GM12892 (cell line): Measurements from ENCODE around the gene NSUN7.

Source experiments
- POLR2A ChIP-seq: IDR thresholded peaks from 2 replicates; pipeline ENCODE4 v1.6.1; 2011; ENCODE audit warnings: low read depth, low read length, control low read depth
- POLR2AphosphoS5 ChIP-seq: IDR thresholded peaks from 2 replicates; pipeline ENCODE4 v1.6.1; 2011; ENCODE audit warnings: low read depth, low read length, control low read depth
- TAF1 ChIP-seq: IDR thresholded peaks from 2 replicates; pipeline ENCODE4 v1.6.1; 2011; ENCODE audit warnings: low read depth, mild to moderate bottlenecking, control low read depth, low read length, borderline replicate concordance

GRCh38 chr4:40745285-40745984 is 4.3 kb upstream of the NSUN7 start:
- TF ChIP-seq POLR2A = no peak
- no peak for TF ChIP-seq TAF1
- no peak for TF ChIP-seq POLR2AphosphoS5
